Liver (tissue), 9 donors: Measurements from ENCODE around the gene CHKA. TPM values are rescaled to one million over a fixed set of nuclear protein-coding genes. Genes with fewer than 3 reads are reported as not detected.

Source experiments
- DNase-seq: peaks from one replicate; pipeline ENCODE4 v3.0.0-alpha.2; 2017; ENCODE audit warnings: low spot score
- H3K27ac ChIP-seq, 2 donors: one replicate each; pipeline ENCODE4 v1.7.0; 2013; ENCODE audit warnings: inconsistent platforms in 2 of 2, low read length in 2 of 2, control low read depth in 1 of 2, low read depth in 1 of 2, mild to moderate bottlenecking in 1 of 2
- H3K27me3 ChIP-seq, 4 donors: one replicate each; pipeline versions ENCODE4 v1.6.1 to v1.7.0; 2013; ENCODE audit warnings: low read length in 3 of 4, inconsistent platforms in 1 of 4, mild to moderate bottlenecking in 1 of 4, moderate library complexity in 1 of 4; ENCODE audit not compliant: control insufficient read depth in 4 of 4, insufficient read depth in 4 of 4
- H3K36me3 ChIP-seq, 4 donors: one replicate each; pipeline versions ENCODE4 v1.6.1 to v1.7.0; 2013; ENCODE audit warnings: low read length in 3 of 4, mild to moderate bottlenecking in 3 of 4, low read depth in 1 of 4, moderate library complexity in 1 of 4; ENCODE audit not compliant: control insufficient read depth in 4 of 4, insufficient read depth in 3 of 4
- H3K4me1 ChIP-seq, 4 donors: one replicate each; pipeline versions ENCODE4 v1.6.1 to v1.7.0; 2013; ENCODE audit warnings: low read length in 3 of 4, mild to moderate bottlenecking in 3 of 4, moderate library complexity in 1 of 4; ENCODE audit not compliant: control insufficient read depth in 4 of 4, insufficient read depth in 4 of 4
- H3K4me3 ChIP-seq, 3 donors: one replicate each; pipeline versions ENCODE4 v1.6.1 to v1.7.0; 2013; ENCODE audit warnings: low read length in 3 of 3, control low read depth in 1 of 3, low read depth in 1 of 3, mild to moderate bottlenecking in 1 of 3
- H3K9ac ChIP-seq, 2 donors: one replicate each; pipeline ENCODE4 v1.7.0; 2013; ENCODE audit warnings: low read length in 2 of 2, mild to moderate bottlenecking in 2 of 2, moderate library complexity in 2 of 2, control low read depth in 1 of 2, low read depth in 1 of 2
- H3K9me3 ChIP-seq, 4 donors: one replicate each; pipeline versions ENCODE4 v1.6.1 to v1.7.0; 2013; ENCODE audit warnings: low read length in 3 of 4; ENCODE audit not compliant: control insufficient read depth in 4 of 4
- ATF3 ChIP-seq: IDR thresholded peaks from 2 replicates; pipeline ENCODE4 v1.6.1; 2016; ENCODE audit warnings: antibody characterized with exemption
- EGR1 ChIP-seq, 2 donors: IDR thresholded peaks; 2 replicates each; pipeline ENCODE4 v1.6.1; 2016 to 2018; ENCODE audit warnings: antibody characterized with exemption in 2 of 2, low read depth in 2 of 2
- FOXA1 ChIP-seq: IDR thresholded peaks from 2 replicates; pipeline ENCODE4 v1.6.1; 2016; ENCODE audit warnings: antibody characterized with exemption
- FOXA2 ChIP-seq: IDR thresholded peaks from 2 replicates; pipeline ENCODE4 v1.6.1; 2016; ENCODE audit warnings: antibody characterized with exemption
- GABPA ChIP-seq, 2 donors: IDR thresholded peaks in 1 of 2; conservative IDR thresholded peaks in 1 of 2; 2 replicates each; pipeline ENCODE4 v1.6.1; 2016; ENCODE audit warnings: antibody characterized with exemption in 2 of 2, mild to moderate bottlenecking in 1 of 2, moderate library complexity in 1 of 2
- HNF4A ChIP-seq, 2 donors: conservative IDR thresholded peaks; 2 replicates each; pipeline ENCODE4 v1.6.1; 2016; ENCODE audit warnings: antibody characterized with exemption in 2 of 2, mild to moderate bottlenecking in 2 of 2
- HNF4G ChIP-seq: IDR thresholded peaks from 2 replicates; pipeline ENCODE4 v1.6.1; 2016; ENCODE audit warnings: antibody characterized with exemption
- JUND ChIP-seq, 2 donors: IDR thresholded peaks; 2 replicates each; pipeline ENCODE4 v1.6.1; 2016; ENCODE audit warnings: antibody characterized with exemption in 2 of 2
- MAX ChIP-seq: IDR thresholded peaks from 2 replicates; pipeline ENCODE4 v1.6.1; 2016; ENCODE audit warnings: antibody characterized with exemption
- NR2F2 ChIP-seq: IDR thresholded peaks from 2 replicates; pipeline ENCODE4 v1.6.1; 2016; ENCODE audit warnings: antibody characterized with exemption
- RAD21 ChIP-seq, 2 donors: IDR thresholded peaks; 2 replicates each; pipeline ENCODE4 v1.6.1; 2016; ENCODE audit warnings: antibody characterized with exemption in 2 of 2, mild to moderate bottlenecking in 2 of 2
- REST ChIP-seq: IDR thresholded peaks from 2 replicates; pipeline ENCODE4 v1.6.1; 2016; ENCODE audit warnings: antibody characterized with exemption, mild to moderate bottlenecking
- RXRA ChIP-seq, 2 donors: IDR thresholded peaks; 2 replicates each; pipeline ENCODE4 v1.6.1; 2017 to 2018; ENCODE audit warnings: antibody characterized with exemption in 2 of 2, mild to moderate bottlenecking in 1 of 2
- TAF1 ChIP-seq: conservative IDR thresholded peaks from 2 replicates; pipeline ENCODE4 v1.6.1; 2016; ENCODE audit warnings: antibody characterized with exemption, mild to moderate bottlenecking
- YY1 ChIP-seq: IDR thresholded peaks from 2 replicates; pipeline ENCODE4 v1.6.1; 2016; ENCODE audit warnings: antibody characterized with exemption, mild to moderate bottlenecking
- ZBTB33 ChIP-seq: IDR thresholded peaks from 2 replicates; pipeline ENCODE4 v1.6.1; 2016; ENCODE audit warnings: antibody characterized with exemption
- WGBS: extraction: QIAGEN DNeasy Blood & Tissue Kit; methylation state at CpG from one replicate; pipeline ENCODE4 v1.1.7; 2013; 5-methylcytosine and 5-hydroxymethylcytosine counted together
- polyA plus RNA-seq, 2 donors: library from polyadenylated mRNA; stranded (reverse) in 1 of 2; unstranded in 1 of 2; fragments of 200-250 nt in 1 of 2; fragments of >200 nt in 1 of 2; fragmentation: Nextera tagmentation in 1 of 2; extraction: Ambion mirVana in 1 of 2; gene quantifications; one replicate each; pipeline versions ENCODE4 v1.2.1 to v1.2.3, GENCODE V29; 2013 to 2015
- total RNA-seq, 2 donors: library from RNA; depleted of rRNA; stranded (reverse); fragments of >200 nt; gene quantifications; one replicate each; pipeline ENCODE4 v1.2.3, GENCODE V29; 2014
- TF ChIP-seq, protein P1 (sequence below): fragments of 150-350 bp; IDR thresholded peaks from 2 replicates; pipeline ENCODE4 v1.5.1; 2017; ENCODE audit warnings: improper control_type of control experiment, low read depth, low read length; ENCODE audit not compliant: missing input control
- donor health status: healthy.
- donor health status: healthy.
- donor health status: healthy.
- donor health status: healthy.
- donor health status: healthy.

CHKA gene
- total and polyA plus RNA-seq, 4 donors, result 11.4 to 41.9 (median 17.3) TPM

GRCh38 chr11:68042219-68043028 lies 78.8 kb downstream of the CHKA start:
- H3K36me3 ChIP-seq, result peaks cover 0 to 22% (median 7%) of the 10 kb centered on the region in 4 donors
- 93% methylated on average over 27 of the region's 27 CpGs for WGBS
- no peak overlapping the region for H3K9ac ChIP-seq
- no peaks in the 10 kb centered on the region for H3K27me3 ChIP-seq
- no peak for DNase-seq
- no peak overlapping the region for H3K4me3 ChIP-seq
- no peak overlapping the region for H3K27ac ChIP-seq
- H3K4me1 ChIP-seq, result peaks cover 15 to 31% (median 21%) of the 10 kb centered on the region in 4 donors
- no peak for TF ChIP-seq ZBTB33
- TF ChIP-seq GABPA (IDR thresholded peaks at IDR 0.05 in 1 of 2, conservative IDR thresholded peaks at IDR 0.05 in 1 of 2), result no peak
- TF ChIP-seq MAX, result no peak
- TF ChIP-seq TAF1, result no peak
- TF ChIP-seq FOXA1, result no peak
- no peak for TF ChIP-seq ATF3
- no peak for TF ChIP-seq YY1
- TF ChIP-seq NR2F2, result no peak
- no peak for TF ChIP-seq RAD21 (IDR thresholded peaks at IDR 0.05)
- no peak for TF ChIP-seq JUND (IDR thresholded peaks at IDR 0.05)
- TF ChIP-seq FOXA2, result no peak
- TF ChIP-seq HNF4A (conservative IDR thresholded peaks at IDR 0.05), result no peak
- no peak for TF ChIP-seq EGR1 (IDR thresholded peaks at IDR 0.05; ENCODE audit: low read depth in 2 of 2)
- TF ChIP-seq HNF4G, result no peak
- TF ChIP-seq, protein P1, sequence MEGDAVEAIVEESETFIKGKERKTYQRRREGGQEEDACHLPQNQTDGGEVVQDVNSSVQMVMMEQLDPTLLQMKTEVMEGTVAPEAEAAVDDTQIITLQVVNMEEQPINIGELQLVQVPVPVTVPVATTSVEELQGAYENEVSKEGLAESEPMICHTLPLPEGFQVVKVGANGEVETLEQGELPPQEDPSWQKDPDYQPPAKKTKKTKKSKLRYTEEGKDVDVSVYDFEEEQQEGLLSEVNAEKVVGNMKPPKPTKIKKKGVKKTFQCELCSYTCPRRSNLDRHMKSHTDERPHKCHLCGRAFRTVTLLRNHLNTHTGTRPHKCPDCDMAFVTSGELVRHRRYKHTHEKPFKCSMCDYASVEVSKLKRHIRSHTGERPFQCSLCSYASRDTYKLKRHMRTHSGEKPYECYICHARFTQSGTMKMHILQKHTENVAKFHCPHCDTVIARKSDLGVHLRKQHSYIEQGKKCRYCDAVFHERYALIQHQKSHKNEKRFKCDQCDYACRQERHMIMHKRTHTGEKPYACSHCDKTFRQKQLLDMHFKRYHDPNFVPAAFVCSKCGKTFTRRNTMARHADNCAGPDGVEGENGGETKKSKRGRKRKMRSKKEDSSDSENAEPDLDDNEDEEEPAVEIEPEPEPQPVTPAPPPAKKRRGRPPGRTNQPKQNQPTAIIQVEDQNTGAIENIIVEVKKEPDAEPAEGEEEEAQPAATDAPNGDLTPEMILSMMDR, result no peak
- TF ChIP-seq REST, result no peak
- TF ChIP-seq RXRA (IDR thresholded peaks at IDR 0.05), result no peak
- H3K9me3 ChIP-seq, result no peaks in the 10 kb centered on the region
